PC-3 (cell line): ENCODE measurements around the gene BCAT1. TPM values are rescaled to one million over a fixed set of nuclear protein-coding genes. Genes with fewer than 3 reads are reported as not detected.

ENCODE experiments used
- ATAC-seq: fragments of 200-7000 bp; cut with Tn5 transposase; 2 replicates; pipeline ENCODE4 v1.9.1; 2020; ENCODE audit warnings: mild to moderate bottlenecking, moderate library complexity
- BruUV-seq: library from RNA; stranded (reverse); fragments of 400-500 nt; replicated peaks from 2 replicates; lab custom pipeline; 2021; lab: Mats Ljungman, UMichigan
- CTCF ChIA-PET: fragments of 300-600 bp; sonication (Branson Sonifier 250); formaldehyde crosslinking; loops from one replicate; lab custom pipeline; 2022; ENCODE audit warnings: antibody characterized with exemption; lab: Charles Lee
- POLR2A ChIA-PET: fragments of 300-600 bp; sonication (Branson Sonifier 250); formaldehyde crosslinking; loops from one replicate; lab custom pipeline; 2022; ENCODE audit warnings: antibody characterized with exemption; ENCODE audit not compliant: unreplicated experiment; lab: Charles Lee
- DNase-seq: peaks from one replicate; pipeline ENCODE4 v3.0.0-alpha.2; 2015
- H2AFZ ChIP-seq: fragments of 300-600 bp; sonication (generic); 2 replicates; pipeline ENCODE4 v1.6.0; 2016; ENCODE audit warnings: antibody characterized with exemption, low read length
- H3F3A ChIP-seq: fragments of 300-600 bp; sonication (generic); one replicate; pipeline ENCODE4 v1.6.0; 2017; ENCODE audit warnings: antibody characterized with exemption, low read length, control low read depth, mild to moderate bottlenecking; ENCODE audit not compliant: unreplicated experiment
- H3K27ac ChIP-seq: fragments of 300-600 bp; sonication (generic); 2 replicates; pipeline ENCODE4 v1.5.1; 2016; ENCODE audit warnings: mild to moderate bottlenecking, low read length
- H3K27me3 ChIP-seq: fragments of 300-600 bp; sonication (generic); 2 replicates; pipeline ENCODE4 v1.6.1; 2016; ENCODE audit warnings: low read length, mixed read lengths
- H3K36me3 ChIP-seq: fragments of 300-600 bp; sonication (generic); 2 replicates; pipeline ENCODE4 v1.6.1; 2016; ENCODE audit warnings: low read depth, mixed run types, low read length, mixed read lengths
- H3K4me1 ChIP-seq: fragments of 300-600 bp; sonication (generic); 2 replicates; pipeline ENCODE4 v1.5.1; 2016; ENCODE audit warnings: low read length; ENCODE audit not compliant: insufficient read depth
- H3K4me2 ChIP-seq: fragments of 300-600 bp; sonication (generic); 2 replicates; pipeline ENCODE4 v1.6.0; 2016; ENCODE audit warnings: low read length
- H3K4me3 ChIP-seq: fragments of 300-600 bp; sonication (generic); 2 replicates; pipeline ENCODE4 v1.5.1; 2016; ENCODE audit warnings: mild to moderate bottlenecking, low read length, mixed read lengths
- H3K79me2 ChIP-seq: fragments of 300-600 bp; sonication (generic); 2 replicates; pipeline ENCODE4 v1.6.1; 2017; ENCODE audit warnings: low read length, mixed read lengths
- H3K9ac ChIP-seq: fragments of 300-600 bp; sonication (generic); 2 replicates; pipeline ENCODE4 v1.6.0; 2016; ENCODE audit warnings: mild to moderate bottlenecking, low read length
- H3K9me2 ChIP-seq: fragments of 300-600 bp; sonication (generic); replicated peaks from 2 replicates; pipeline ENCODE4 v1.6.1; 2016; ENCODE audit warnings: mixed run types, low read length, mixed read lengths
- H3K9me3 ChIP-seq: fragments of 300-600 bp; sonication (generic); 2 replicates; pipeline ENCODE4 v1.6.1; 2016; ENCODE audit warnings: low read length, mixed read lengths
- H4K20me1 ChIP-seq: fragments of 300-600 bp; sonication (generic); 2 replicates; pipeline ENCODE4 v1.6.1; 2016; ENCODE audit warnings: low read length, mixed read lengths
- CTCF ChIP-seq: fragments of 300-600 bp; sonication (generic); conservative IDR thresholded peaks from 2 replicates; pipeline ENCODE4 v1.5.1; 2017; ENCODE audit warnings: antibody characterized with exemption, low read depth, mild to moderate bottlenecking, low read length
- EZH2 ChIP-seq: fragments of 300-600 bp; sonication (generic); IDR thresholded peaks from one replicate; pipeline ENCODE4 v1.6.1; 2017; ENCODE audit warnings: antibody characterized with exemption, mild to moderate bottlenecking, low read length; ENCODE audit not compliant: unreplicated experiment
- EZH2phosphoT487 ChIP-seq: fragments of 300-600 bp; sonication (generic); IDR thresholded peaks from 2 replicates; pipeline ENCODE4 v1.6.1; 2018; ENCODE audit warnings: mild to moderate bottlenecking, antibody characterized with exemption, low read length, borderline replicate concordance
- intact Hi-C: fragments of 100-400 bp; cut with micrococcal nuclease; formaldehyde crosslinking; loops from 2 replicates; pipeline ENCODE4 v1.9.0; 2023
- total RNA-seq: library from RNA; depleted of rRNA; stranded (reverse); fragments of >200 nt; gene quantifications from 2 replicates; pipeline ENCODE4 v1.2.3, GENCODE V29; 2014

The BCAT1 gene
- total RNA-seq, 1 experiment from 2014 or later, result not detected

DNA sequence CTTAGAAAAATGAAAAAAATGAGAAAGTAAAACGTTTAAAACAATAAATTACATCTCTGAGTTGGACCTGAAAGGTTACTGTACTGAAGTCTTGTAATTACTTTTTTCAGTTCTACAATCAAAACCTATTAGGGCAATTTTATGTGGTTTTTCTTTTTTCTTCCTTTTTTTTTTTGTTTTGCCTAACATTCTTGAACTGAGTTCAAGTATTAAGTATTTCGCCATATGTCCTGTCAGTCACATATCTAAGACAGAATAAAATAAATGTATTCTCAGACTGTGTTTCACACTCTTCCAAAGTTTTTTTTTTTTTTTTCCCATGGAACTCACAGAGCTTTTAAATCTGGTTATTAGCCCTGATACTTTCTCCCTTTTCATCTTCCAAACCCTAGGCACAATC is 172.0 kb downstream of the BCAT1 start:
- ATAC-seq, result no peak
- Histone ChIP-seq H4K20me1 (no peaks in the 10 kb centered on the region), H3K27ac (no peak overlapping the region), H3K9me3 (no peaks in the 10 kb centered on the region), H3F3A (no peaks in the 10 kb centered on the region), H3K4me1 (no peaks in the 10 kb centered on the region), H3K9ac (no peak overlapping the region), H3K79me2 (no peaks in the 10 kb centered on the region), H2AFZ (no peak overlapping the region), H3K4me2 (no peak overlapping the region), H3K27me3 (no peaks in the 10 kb centered on the region), H3K4me3 (no peak overlapping the region), H3K9me2 (no peaks in the 10 kb centered on the region), H3K36me3 (no peaks in the 10 kb centered on the region)
- ChIA-PET POLR2A (no interaction called here), CTCF (no interaction called here)
- intact Hi-C loops, result no loop called here
- TF ChIP-seq EZH2phosphoT487 (no peak), EZH2 (no peak), CTCF (no peak)
- no TSS peak for BruUV-seq
- DNase-seq, result no peak

GRCh38 chr12:24775073-24775472 is 173.8 kb downstream of the BCAT1 start:
- TF ChIP-seq EZH2phosphoT487 (no peak), CTCF (no peak), EZH2 (no peak)
- no peak overlapping the region for H3K4me3 ChIP-seq
- H3K79me2 ChIP-seq, result no peaks in the 10 kb centered on the region
- no peaks in the 10 kb centered on the region for H3K36me3 ChIP-seq
- no peak overlapping the region for H3K27ac ChIP-seq
- BruUV-seq, result no TSS peak
- H3K9me2 ChIP-seq, result no peaks in the 10 kb centered on the region
- no peaks in the 10 kb centered on the region for H3F3A ChIP-seq
- CTCF ChIA-PET, result no interaction called here
- H4K20me1 ChIP-seq, result no peaks in the 10 kb centered on the region
- POLR2A ChIA-PET, result no interaction called here
- no peak overlapping the region for H3K4me2 ChIP-seq
- no peaks in the 10 kb centered on the region for H3K4me1 ChIP-seq
- ATAC-seq (no peak), DNase-seq (no peak)
- no peak overlapping the region for H2AFZ ChIP-seq
- H3K27me3 ChIP-seq, result no peaks in the 10 kb centered on the region
- no peak overlapping the region for H3K9ac ChIP-seq
- no peaks in the 10 kb centered on the region for H3K9me3 ChIP-seq
- intact Hi-C loops, result no loop called here

DNA sequence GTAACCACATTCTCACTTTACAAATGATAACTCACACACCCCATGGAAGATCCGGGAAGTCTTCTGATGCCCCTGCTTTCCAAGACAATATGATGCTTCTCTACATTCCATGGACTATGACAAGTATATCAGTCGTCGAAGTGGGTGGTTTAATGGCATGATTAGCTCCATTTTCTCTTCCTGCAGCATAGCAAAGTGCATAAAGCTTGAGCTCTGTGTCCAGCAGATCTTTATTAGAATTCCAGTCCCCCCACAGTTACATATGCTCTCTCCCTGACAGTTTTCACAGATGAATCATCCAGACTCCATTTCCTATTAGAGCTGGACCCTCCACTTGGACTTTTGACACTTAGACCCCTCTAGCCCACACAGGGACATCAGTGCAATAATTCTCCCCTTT is 174.9 kb downstream of the BCAT1 start:
- H3K79me2 ChIP-seq, result no peaks in the 10 kb centered on the region
- no peaks in the 10 kb centered on the region for H3K4me1 ChIP-seq
- H2AFZ ChIP-seq, result no peak overlapping the region
- no peak overlapping the region for H3K4me2 ChIP-seq
- no peak for ATAC-seq
- ChIA-PET CTCF (no interaction called here), POLR2A (no interaction called here)
- intact Hi-C loops, result no loop called here
- no peak overlapping the region for H3K9ac ChIP-seq
- no peak overlapping the region for H3K4me3 ChIP-seq
- H3F3A ChIP-seq, result no peaks in the 10 kb centered on the region
- no peak for TF ChIP-seq EZH2phosphoT487
- TF ChIP-seq CTCF, result no peak
- TF ChIP-seq EZH2, result no peak
- BruUV-seq, result no TSS peak
- H3K9me3 ChIP-seq, result no peaks in the 10 kb centered on the region
- H3K27ac ChIP-seq, result no peak overlapping the region
- H3K9me2 ChIP-seq, result no peaks in the 10 kb centered on the region
- no peak for DNase-seq
- no peaks in the 10 kb centered on the region for H3K36me3 ChIP-seq
- no peaks in the 10 kb centered on the region for H4K20me1 ChIP-seq
- H3K27me3 ChIP-seq, result no peaks in the 10 kb centered on the region
